Fibroblast of upper back skin (primary cell): ENCODE measurements around the gene ZC3HAV1.
A peak's percentile ranks its signal among the peaks of the same experiment; 100 is the strongest.
"Not testable (repeated sequence)": the region's sequence is repeated elsewhere in the genome, so short reads cannot be mapped to it uniquely, and the experiment has no call there.

Experiments used
- DNase-seq: peaks from one replicate; pipeline ENCODE4 v3.0.0-alpha.2; 2013

The ZC3HAV1 gene

GRCh38 chr7:139049111-139049510, 60.4 kb downstream of the ZC3HAV1 start:
- no peak for DNase-seq

DNA sequence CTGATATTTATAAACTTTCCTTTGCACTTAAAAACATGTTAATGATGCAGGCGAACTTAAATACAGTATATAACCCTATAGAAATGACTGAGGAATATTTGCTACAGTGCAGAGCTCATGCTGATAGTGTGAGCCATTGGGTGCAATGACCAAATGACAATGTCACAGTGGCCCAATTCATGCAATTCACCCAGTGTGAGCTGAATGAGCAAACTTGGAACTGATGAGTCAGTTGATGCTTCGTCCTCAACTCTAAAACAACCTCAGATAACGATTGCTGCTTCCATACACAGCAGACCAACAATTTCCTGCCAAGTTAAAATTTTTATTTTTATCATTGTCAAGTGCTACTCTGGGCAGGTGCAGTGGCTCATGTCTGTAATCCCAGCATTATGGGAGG, 61.5 kb downstream of the ZC3HAV1 start:
- no peak for DNase-seq

DNA sequence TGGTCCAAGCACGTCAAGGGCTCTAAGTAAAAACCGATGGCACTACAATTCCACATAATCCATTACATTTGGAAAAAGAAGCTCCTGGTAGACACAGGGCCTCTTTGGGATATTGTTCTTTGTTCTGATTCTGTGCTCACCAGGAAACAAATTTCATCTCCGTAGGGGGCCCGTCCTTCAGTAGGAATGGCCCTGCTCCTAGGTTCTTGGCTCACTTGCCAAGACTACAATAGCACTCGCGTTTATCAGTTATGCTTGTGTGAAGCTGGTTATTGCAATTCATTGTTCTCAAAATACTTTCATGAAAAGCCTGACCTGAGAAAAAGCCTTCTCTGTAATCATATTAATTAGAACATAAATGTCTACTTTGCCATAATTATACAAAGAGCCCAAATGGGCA, 63.4 kb downstream of the ZC3HAV1 start:
- no peak for DNase-seq

GRCh38 chr7:139044813-139045794, 64.4 kb downstream of the ZC3HAV1 start:
- no peak for DNase-seq

- DNase-seq: no peak
Measured at GRCh38 chr7:139043823-139044812, 65.4 kb downstream of the ZC3HAV1 start.

GRCh38 chr7:139041378-139042085, 68.0 kb downstream of the ZC3HAV1 start:
- no peak for DNase-seq

DNA sequence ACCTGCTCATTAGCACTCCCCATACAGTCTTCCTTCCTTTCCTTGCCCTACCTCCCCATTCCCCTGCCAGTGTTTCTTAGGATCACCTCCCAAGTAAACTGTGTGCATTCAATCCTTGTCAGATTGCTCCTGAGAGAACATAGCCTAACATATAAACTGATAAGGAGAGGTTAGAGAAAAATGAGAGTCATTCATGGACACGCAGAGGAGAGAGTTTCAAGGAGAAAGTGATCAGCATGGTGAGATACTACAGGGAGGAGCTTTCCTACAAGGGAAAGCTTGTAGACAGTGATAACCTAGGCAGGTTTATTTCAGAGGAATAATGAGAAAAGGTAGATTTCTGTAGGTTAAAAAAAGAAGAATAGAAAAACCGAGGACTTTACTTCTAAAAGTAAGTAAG, 70.8 kb downstream of the ZC3HAV1 start:
- DNase-seq: no peak

DNA sequence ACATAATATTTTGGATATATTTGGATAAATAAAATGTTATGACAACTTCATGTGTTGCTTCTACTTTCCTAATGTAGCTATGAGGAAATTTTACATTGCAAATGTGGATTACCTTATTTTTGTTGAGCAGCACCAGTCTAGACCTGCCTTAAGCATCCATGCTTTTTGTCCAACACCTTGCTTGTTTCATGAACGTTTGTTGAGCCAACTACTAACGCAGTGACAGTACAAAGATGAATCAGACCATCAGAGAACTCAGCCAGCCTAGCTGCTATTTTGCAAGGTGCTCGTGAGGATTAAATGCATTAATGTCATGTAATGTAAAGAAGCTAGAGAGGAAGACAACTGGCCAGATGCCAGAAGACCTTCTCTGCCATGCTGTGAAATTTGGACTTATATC, 72.6 kb downstream of the ZC3HAV1 start:
- no peak for DNase-seq

DNA sequence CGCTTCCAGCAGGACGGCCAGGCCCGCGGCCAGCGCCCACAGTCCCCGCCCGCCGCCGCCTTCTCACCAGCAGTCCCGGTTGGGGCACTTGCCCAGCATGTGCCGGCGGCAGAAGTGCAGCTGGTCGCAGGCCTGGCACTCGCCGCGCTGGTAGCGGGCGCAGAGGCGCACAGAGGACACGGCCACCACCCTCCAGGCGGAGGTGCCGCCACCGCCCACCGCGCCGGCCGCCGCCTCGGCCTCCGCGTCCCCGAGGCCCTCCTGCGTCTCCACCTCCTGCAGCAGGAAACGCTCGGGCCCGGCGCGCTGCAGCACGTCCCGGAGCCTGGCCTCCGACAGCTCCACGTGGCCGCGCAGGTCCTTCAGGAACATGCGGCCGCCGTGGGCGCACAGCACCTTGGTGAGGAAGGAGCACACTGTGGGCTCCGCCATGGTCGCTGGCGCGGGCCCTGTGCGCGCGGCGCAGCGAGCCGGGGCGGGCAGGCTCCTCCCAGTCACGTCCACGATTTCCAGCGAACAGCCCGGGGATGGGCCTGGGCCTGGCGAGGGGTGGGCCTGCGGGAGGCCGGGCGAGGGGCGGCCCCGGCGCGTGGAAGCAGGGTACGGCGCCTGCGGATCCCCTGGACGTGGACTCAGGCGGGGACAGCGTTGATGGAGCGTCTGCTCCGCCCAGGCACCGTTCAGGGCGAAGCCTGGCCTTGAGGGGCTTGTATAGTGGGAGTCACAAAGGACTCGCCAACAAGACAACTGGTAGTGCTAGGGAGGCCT, 73.8 kb downstream of the ZC3HAV1 start, which contains the start of gene ZC3HAV1L:
TSS of gene ZC3HAV1L (minus strand) at position 457 of the 768 bp plus-strand sequence. CDS start at position 432, 25 bp downstream.
- peak; percentile 78 for DNase-seq

DNA sequence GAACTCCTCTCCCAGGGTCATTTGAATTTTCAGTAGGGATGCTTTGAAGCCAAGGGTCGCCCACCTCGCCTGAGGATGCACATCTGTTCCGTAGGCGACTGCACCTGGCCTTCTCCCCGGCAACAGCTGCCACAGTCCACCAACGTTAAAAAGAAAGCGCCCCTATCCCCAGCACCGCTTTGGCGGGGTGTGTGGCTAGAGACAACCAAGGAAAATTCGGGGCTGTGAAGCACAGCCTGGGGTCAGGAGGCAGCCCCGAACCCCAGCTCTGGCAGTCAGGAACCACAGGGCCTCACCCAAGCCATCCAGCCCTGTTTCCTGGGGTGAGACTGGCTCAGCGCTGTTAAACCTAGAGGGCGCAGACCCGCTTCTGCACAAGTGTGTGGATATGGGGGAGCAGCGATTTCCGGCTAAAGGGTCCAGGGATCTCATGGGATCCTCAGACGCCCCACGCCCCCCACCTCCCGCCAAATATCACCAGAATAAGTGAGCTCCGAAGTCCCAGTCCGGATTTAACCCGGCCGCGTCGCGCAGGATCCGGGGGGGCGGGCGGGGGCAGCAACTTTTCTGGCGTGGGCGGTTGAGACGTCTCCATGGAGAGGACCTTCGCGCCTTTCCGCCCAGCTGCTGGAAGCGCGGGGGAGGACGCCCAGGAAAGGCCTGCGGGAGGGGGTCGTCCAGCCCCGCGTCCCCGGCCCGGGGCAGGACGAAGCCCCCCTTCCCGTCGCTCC, 74.5 kb downstream of the ZC3HAV1 start:
- peak; percentile 38 for DNase-seq

DNA sequence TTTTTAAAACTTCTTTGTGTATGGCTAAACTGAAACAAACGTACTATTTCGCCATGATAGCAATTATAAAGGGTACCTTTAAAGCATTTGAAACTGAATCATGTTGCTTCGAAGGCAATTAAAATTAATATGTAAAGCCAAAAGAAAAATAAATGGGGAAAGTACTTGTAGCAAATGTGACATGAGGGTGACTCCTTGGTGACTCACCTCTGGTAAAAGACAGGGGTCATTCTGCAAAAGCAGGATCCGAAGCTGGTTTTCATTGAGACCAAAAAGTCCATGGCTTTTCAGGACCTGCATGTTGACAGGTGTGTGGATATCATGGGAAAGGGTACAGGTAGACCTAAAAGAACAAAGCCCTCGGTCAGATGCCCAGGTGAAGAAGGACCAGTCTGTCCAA, 75.2 kb downstream of the ZC3HAV1 start:
- no peak for DNase-seq

DNA sequence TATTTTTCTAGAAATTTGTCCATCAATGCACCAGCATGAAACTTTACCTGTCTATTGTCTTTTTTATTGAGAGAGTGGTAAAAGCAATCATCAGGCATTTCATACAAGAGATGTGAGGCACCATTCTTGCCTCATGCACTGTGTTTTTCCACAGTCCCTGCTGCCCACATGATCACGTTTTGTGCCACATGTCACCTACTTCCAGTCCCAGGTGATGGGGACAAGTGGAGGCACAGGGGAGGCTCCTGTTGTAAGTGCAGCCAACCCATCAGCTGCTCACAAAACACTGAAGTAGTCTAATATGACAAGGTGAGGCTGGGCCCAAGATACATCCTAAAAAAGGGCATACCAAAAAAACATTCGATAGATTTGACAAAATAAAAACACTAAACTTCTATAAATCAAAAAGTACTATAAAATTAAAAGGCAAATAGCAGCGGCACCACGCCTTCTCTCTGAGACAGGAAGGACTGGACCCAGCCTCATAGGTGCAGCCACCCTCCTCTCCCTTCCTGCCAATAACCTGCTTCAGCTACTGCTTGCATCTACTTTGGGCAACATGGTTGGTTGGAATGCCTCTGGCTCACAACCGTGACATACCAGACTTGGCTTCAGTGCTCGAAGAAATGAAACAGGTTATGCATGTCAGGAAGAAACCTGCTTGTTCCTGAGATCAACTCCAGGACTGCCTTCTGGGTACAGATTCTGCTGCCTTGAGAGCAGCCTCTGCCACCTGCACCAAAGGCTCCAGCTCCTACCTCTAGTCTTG, 76.0 kb downstream of the ZC3HAV1 start:
- DNase-seq: no peak

DNA sequence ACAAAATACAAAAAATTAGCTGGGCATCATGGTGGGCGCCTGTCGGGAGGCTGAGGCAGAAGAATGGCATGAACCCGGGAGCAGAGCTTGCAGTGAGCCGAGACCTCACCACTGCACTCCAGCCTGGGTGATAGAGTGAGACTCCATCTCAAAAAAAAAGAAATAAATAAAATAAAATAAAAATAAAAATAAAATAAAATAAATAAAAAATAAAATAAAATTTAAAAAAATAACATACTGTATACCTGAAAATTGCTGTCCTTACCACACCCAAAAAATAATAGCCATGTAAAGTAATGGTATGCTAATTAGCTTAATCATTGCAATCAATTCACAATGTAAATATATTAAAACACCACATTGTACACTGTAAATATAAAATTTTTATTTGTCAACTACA, 77.0 kb downstream of the ZC3HAV1 start:
- DNase-seq: no peak

DNA sequence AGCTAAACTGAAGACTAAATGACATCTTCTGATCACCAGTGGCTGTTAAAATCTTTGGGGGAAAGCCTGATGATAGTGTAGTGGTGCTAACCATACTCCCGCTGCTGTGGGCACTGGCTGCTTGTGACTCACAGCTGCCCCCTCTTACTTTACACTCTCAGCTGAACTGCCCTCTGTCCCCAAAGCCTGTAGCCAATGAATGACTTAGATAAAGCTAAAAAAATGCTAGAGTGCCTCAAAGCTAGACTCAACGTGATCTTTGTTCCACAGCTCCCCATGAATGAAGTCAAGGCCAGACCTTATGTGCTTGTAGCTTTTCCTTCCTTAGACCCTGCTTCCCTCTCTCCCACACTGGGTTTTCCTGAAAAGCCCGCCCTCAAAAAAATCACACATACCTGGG, 80.2 kb downstream of the ZC3HAV1 start:
- DNase-seq: no peak

DNA sequence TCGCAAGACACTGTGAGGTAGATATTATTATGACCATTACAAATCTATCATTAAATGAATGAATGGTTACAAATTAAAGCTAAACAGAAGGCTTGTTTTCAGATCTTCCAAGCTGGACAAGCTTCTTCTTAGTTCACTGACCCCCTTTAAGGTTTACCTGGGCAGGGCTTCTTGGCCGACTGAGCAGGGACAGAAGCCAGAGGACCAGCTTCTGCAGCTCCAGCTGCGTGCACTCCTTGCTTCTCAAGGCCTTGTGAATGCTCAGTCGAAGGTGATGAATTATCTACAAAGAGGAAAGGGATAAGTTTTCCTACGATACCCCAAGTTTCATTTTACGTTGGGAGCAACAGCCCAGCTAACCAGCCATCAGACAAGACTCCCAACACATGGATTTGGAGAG, 83.0 kb downstream of the ZC3HAV1 start:
- no peak for DNase-seq

- not testable (repeated sequence) for DNase-seq
Measured at GRCh38 chr7:139025861-139026260, 83.7 kb downstream of the ZC3HAV1 start.

DNA sequence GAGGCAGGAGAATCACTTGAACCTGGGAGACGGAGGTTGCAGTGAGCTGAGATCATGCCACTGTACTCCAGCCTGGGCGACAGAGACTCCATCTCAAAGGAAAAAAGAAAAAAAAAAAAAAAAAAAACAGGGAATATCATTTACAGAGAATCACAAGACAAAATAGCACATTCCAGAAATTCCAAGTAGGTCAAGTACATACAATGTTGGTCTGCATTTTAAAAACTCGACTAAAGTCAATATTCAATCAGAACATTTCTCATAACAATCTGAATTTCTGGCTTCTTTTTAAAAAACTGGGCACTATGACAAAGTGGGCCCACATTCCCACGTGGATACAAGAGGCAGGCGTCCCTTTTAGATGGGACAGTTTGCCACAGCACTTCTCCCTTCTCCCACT, 86.4 kb downstream of the ZC3HAV1 start:
- DNase-seq: peak; percentile 14

- DNase-seq: no peak
Measured at GRCh38 chr7:139022286-139022685, 87.2 kb downstream of the ZC3HAV1 start.

DNA sequence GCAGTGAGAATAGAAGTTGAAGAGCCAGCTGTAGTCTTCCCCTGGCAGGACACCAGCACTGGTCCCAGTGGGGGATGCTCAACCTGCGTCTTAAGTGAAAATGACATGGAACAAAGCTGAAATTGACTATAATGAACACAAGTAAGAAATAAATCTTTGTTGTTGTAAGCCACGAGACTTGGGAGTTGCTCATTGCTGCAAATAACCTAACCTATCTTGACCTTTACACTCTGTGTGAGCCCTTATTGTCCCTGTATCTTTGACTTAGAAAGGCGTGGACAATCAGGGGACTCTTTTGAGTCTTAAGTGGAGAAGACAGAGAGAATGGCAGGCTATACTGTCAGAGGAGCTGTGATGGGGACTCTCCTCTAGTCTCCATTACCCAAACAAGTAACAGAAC, 90.6 kb downstream of the ZC3HAV1 start:
- DNase-seq: no peak

DNA sequence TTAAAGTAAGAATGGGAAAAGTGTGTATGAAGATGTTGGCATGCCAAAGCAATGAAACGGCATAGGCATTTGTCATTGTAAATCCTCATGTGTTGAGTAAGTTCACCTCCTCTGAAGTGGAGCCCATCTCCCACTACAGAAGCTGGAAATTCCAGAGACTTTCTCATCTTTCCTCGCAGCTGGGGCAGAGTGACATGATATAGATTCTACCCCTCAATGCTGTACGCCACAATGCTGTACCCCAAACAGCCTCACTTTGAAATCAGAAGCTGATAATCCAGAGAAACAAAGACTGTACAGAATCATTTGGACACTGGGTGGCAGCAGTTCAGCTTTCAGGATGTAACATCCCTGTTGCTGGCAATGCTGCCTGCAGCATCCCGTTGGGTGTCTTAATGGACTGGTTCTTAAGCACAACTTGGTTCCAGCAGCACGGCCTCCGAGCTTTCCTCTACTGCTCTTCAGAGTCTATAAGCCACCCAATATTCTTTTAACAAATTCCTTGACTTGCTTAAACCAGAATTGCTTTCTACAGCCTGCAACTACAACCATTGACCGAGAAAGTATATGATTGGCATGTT, 92.5 kb downstream of the ZC3HAV1 start:
- peak; percentile 74 for DNase-seq
